Activated CD4-positive, alpha-beta T cell treated with anti-CD3 and anti-CD28 coated beads, Interleukin-2, Interleukin-6, amounts not matched to agents 100 ng/mL and 50 ng/mL, durations not matched to agents 16 hours and 8 hours (primary cell): ENCODE results near the gene HTR3D.

Experiments
- DNase-seq: peaks from one replicate; pipeline ENCODE4 v3.0.0-alpha.2; 2020

HTR3D gene

DNA sequence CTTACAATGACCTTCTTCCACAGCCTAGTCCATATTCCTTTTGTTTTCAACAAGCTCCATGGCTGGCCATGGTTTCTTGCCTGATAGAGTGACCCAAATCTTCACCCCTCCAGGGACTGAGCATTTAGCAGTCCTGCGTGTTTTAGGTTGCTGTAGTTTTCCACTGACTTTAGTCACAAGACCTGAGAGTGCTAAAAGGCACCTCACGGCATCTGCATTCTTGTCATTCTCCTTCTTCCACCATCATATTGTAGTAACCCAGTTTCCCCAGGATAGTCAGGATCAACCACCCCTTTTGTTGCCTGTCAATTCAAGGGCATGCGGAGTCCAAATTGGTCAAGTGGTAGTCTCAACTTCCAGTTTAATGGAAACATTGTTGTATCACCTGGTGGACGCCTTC is 42.1 kb downstream of the HTR3D start:
- DNase-seq: no peak

- no peak for DNase-seq
Observed at GRCh38 chr3:184075901-184076300, 44.4 kb downstream of the HTR3D start.

DNA sequence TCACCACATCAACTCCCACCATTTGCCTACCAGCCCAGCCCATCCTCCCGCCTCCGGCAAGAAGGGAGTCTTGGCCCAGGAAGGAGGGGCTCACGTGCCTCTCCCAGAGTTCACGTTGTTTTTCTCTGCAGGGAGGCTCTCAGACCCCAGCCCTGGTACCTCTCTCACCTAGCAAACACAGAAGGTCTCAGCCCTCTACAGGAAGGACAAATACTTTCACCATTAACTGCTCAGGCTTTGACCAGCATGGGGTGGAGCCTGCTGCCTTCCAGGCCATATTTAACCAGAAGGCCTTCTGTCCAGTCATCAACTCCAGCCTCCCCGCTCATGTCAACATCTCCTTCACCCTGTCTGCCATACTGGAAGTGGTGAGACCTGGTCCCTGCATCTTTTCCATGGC is 46.3 kb downstream of the HTR3D start:
- no peak for DNase-seq

DNA sequence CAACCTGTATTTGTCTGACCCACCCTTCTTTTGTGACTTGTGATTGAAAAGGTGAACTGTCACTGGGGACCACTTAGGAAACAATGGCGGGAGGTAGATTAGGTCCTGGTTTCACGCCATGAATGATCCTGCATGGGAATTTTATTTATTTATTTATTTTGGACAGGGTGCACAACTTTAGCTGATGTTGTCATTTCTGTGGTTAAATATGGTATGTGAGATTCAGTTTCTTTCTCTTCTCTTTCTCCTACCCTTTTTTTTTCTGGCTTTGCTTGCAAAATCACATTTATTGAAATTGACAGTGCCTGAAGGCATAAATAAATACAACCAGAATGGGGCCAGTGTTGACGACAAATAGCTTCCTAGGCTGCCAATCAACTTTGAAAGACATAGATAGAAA is 47.3 kb downstream of the HTR3D start:
- no peak for DNase-seq

- no peak for DNase-seq
Observed at GRCh38 chr3:184081116-184081830, 49.7 kb downstream of the HTR3D start.

GRCh38 chr3:184082034-184082433 is 50.5 kb downstream of the HTR3D start:
- no peak for DNase-seq

DNA sequence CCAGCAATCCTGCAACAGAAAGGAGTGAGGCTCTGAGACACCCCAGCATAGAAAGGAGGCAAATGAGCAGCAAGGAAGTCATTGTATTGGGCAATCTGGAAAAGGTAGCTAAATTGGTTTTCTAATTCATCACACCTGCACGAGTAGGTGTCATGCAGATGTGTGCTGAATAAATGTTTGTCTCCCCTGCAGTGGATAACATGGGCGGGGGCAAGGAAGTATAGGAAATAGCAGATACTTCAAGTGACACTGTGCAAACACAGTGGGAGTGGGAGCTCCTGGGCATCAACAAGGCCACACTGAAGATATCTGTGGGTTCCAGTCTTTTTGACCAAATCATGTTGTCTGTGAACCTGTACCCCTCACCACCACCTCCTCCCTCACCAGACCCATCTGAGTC is 50.9 kb downstream of the HTR3D start:
- DNase-seq: no peak

DNA sequence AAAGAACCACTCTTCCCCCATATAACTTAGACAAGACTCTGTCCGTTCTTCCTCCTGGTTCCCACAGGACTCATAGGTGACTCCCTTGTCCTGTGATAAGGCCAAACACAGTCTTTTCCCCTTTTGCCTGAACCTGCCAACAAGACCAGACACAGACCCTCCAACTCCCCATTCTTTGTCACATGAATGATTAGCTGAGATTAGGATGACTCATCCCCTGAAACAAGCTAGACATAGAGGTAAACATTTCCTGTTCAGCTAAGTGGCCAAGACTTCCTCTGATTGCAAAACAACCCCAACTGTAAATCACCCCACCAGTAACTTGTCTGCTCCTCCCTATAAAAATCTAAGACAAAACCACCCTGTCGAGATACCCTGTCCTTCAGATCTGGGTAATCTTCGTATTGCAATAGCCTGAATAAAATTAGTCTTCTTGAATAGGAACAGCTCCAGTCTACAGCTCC is 53.9 kb downstream of the HTR3D start:
- peak; percentile 54 for DNase-seq
